HepG2 (cell line): Measurements from ENCODE around the gene ANXA9. TPM values are rescaled to one million over a fixed set of nuclear protein-coding genes. Genes with fewer than 3 reads are reported as not detected.

Experiments
- ARID4A ChIP-seq: sonication (generic); formaldehyde crosslinking; IDR thresholded peaks from 2 replicates; pipeline ENCODE4 v1.5.0; 2020; ENCODE audit warnings: mild to moderate bottlenecking, missing genetic modification reagents, borderline replicate concordance
- CHD2 ChIP-seq: IDR thresholded peaks from 2 replicates; pipeline ENCODE4 v1.6.1; 2011; ENCODE audit warnings: low read depth, low read length, improper control_type of control experiment
- EP300 ChIP-seq, 3 experiments: sonication (generic) in 1 of 3; formaldehyde crosslinking in 1 of 3; IDR thresholded peaks; 2 replicates each; pipeline versions ENCODE4 v1.5.1 to v1.6.1; 2011 to 2020; ENCODE audit warnings: low read depth in 2 of 3, low read length in 2 of 3, borderline replicate concordance in 1 of 3, improper control_type of control experiment in 1 of 3, mild to moderate bottlenecking in 1 of 3, missing genetic modification reagents in 1 of 3, moderate library complexity in 1 of 3
- NFE2L2 ChIP-seq: fragments of 150-350 bp; IDR thresholded peaks from 2 replicates; pipeline ENCODE4 v1.6.1; 2014; ENCODE audit warnings: low read length
- PREB ChIP-seq: sonication (generic); formaldehyde crosslinking; IDR thresholded peaks from 2 replicates; pipeline ENCODE4 v1.4.0; 2020; ENCODE audit warnings: missing genetic modification reagents
- PRPF4 ChIP-seq: fragments of 200-400 bp; formaldehyde crosslinking; IDR thresholded peaks from 2 replicates; pipeline ENCODE4 v1.6.1; 2016; ENCODE audit warnings: low read length, low read depth; ENCODE audit not compliant: poor library complexity, severe bottlenecking
- RFX5 ChIP-seq: IDR thresholded peaks from 2 replicates; pipeline ENCODE4 v1.6.1; 2011; ENCODE audit warnings: low read depth, low read length, improper control_type of control experiment
- ZBTB7A ChIP-seq: sonication (generic); formaldehyde crosslinking; IDR thresholded peaks from 2 replicates; pipeline ENCODE4 v1.8.0; 2022; ENCODE audit warnings: mild to moderate bottlenecking, missing genetic modification reagents
- ZIK1 ChIP-seq: sonication (generic); formaldehyde crosslinking; IDR thresholded peaks from 2 replicates; pipeline ENCODE4 v1.5.0; 2020; ENCODE audit warnings: mild to moderate bottlenecking, low read depth, missing genetic modification reagents, borderline replicate concordance
- ZNF101 ChIP-seq: sonication (generic); formaldehyde crosslinking; IDR thresholded peaks from 2 replicates; pipeline ENCODE4 v1.4.0; 2020; ENCODE audit warnings: mild to moderate bottlenecking, low read depth, missing genetic modification reagents, borderline replicate concordance
- ZNF350 ChIP-seq: sonication (generic); formaldehyde crosslinking; IDR thresholded peaks from 2 replicates; pipeline ENCODE4 v1.4.0; 2020; ENCODE audit warnings: mild to moderate bottlenecking, low read depth, missing genetic modification reagents, borderline replicate concordance
- ZNF530 ChIP-seq: sonication (generic); formaldehyde crosslinking; IDR thresholded peaks from 2 replicates; pipeline ENCODE4 v1.5.0; 2020; ENCODE audit warnings: low read depth, mild to moderate bottlenecking, missing genetic modification reagents
- ZNF549 ChIP-seq: sonication (generic); formaldehyde crosslinking; IDR thresholded peaks from 2 replicates; pipeline ENCODE4 v1.5.0; 2020; ENCODE audit warnings: missing genetic modification reagents
- ZNF687 ChIP-seq: sonication (generic); formaldehyde crosslinking; IDR thresholded peaks from 2 replicates; pipeline ENCODE4 v1.5.1; 2020; ENCODE audit warnings: mild to moderate bottlenecking, missing genetic modification reagents, moderate library complexity
- ZNF746 ChIP-seq: sonication (generic); formaldehyde crosslinking; IDR thresholded peaks from 2 replicates; pipeline ENCODE4 v1.8.0; 2022; ENCODE audit warnings: mild to moderate bottlenecking, missing genetic modification reagents
- ZNF75D ChIP-seq: sonication (generic); formaldehyde crosslinking; IDR thresholded peaks from 2 replicates; pipeline ENCODE4 v1.8.1; 2023; ENCODE audit warnings: missing genetic modification reagents, mild to moderate bottlenecking, borderline replicate concordance
- polyA plus RNA-seq, 8 experiments: library from polyadenylated mRNA; depleted of rRNA in 3 of 8; stranded (reverse) in 7 of 8; unstranded in 1 of 8; fragments of >200 nt; fragmentation: Illumina TruSeq in 4 of 8; extraction: Trizol in 4 of 8; gene quantifications; 2 replicates each; pipeline versions ENCODE4 v1.2.1 to v1.2.3, GENCODE V29; 2011 to 2016; ENCODE audit warnings: low read depth in 4 of 8, missing spikeins in 1 of 8, mixed read lengths in 1 of 8; ENCODE audit not compliant: insufficient read depth in 1 of 8
- total RNA-seq, 5 experiments: library from RNA; depleted of rRNA; stranded (reverse); fragments of >200 nt; fragmentation: Illumina TruSeq; extraction: Trizol; gene quantifications; 2 replicates each; pipeline ENCODE4 v1.2.3, GENCODE V29; 2016; ENCODE audit warnings: low read depth in 1 of 5

Gene ANXA9
- total and polyA plus RNA-seq, 2 of the 13 experiments (the other 11 are each of a cell fraction or from before 2014, with no cell fraction given): 13.3 to 23.9 TPM

DNA sequence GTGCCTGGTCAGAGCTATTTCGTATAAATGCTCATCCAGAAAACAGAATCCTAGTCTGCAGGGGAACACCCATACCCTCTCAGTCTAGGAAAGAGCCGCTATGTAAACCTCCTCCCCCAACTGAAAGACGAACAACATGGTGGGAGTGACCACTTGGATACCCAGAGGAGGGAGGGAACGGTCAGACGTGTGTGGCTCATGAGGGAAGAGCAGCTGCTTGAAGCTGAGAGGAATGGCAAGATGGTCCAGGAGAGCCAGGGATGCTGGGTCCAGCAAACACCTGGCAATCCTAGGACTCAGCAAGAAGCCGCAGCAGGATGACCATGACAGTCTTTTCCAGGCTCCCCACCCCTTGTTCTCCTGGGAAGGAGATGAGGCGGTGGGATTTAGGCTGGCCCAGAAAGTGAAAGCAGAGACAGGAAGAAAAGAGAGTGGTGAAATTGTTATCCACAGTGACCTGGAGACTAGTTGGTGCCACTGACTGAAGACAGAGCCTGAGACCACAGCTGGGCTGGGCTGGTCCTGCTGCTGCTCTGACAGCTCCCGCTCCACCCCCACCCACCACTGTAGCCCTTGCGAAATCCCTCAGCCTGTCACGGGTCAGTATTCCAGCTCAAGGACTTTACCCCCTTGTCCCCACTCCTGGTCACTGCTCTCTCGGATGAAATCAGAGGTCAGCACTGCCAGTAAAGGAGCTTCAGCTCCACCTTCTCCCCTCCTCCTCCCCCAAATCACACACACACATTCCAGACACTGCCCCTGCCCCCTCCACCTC, 11.1 kb upstream of the ANXA9 start (continued):
- TF ChIP-seq NFE2L2: no peak
- TF ChIP-seq ZIK1 (CRISPR knock-in tag): no peak
- TF ChIP-seq PRPF4: peak; percentile 60
- TF ChIP-seq ZBTB7A (CRISPR knock-in tag): no peak
- no peak for TF ChIP-seq ZNF549 (CRISPR knock-in tag)
- TF ChIP-seq ZNF350 (CRISPR knock-in tag): peak; percentile 86
- peak; percentile 45 for TF ChIP-seq CHD2
- TF ChIP-seq PREB: no peak
- peak; percentile 88 to 94 for TF ChIP-seq EP300 (IDR thresholded peaks at IDR 0.05; ENCODE audit: low read depth in 2 of 2, low read length in 2 of 2)
- TF ChIP-seq EP300 (CRISPR knock-in tag; IDR thresholded peaks at IDR 0.05; ENCODE audit: borderline replicate concordance): peak; percentile 92
- TF ChIP-seq ZNF746 (CRISPR knock-in tag): peak; percentile 100
- TF ChIP-seq RFX5: no peak
- no peak for TF ChIP-seq ZNF75D (CRISPR knock-in tag)
- TF ChIP-seq ZNF101 (CRISPR knock-in tag): 0 out of 2 replicates have a peak, but pooled peaks have one; percentile 47
- TF ChIP-seq ZNF530 (CRISPR knock-in tag): no peak
- peak; percentile 96 for TF ChIP-seq ARID4A (CRISPR knock-in tag)
- TF ChIP-seq ZNF687 (CRISPR knock-in tag): peak; percentile 74
